CD4-positive, alpha-beta T cell (primary cell): ENCODE measurements around the gene CDCA7L. TPM values are rescaled to one million over a fixed set of nuclear protein-coding genes. Genes with fewer than 3 reads are reported as not detected.

Source experiments
- ATAC-seq: fragments of 200-7000 bp; cut with Tn5 transposase; one replicate; pipeline ENCODE4 v1.10.0; 2022; ENCODE audit warnings: mild to moderate bottlenecking; ENCODE audit not compliant: poor library complexity
- CTCF ChIA-PET: fragments of 350-600 bp; sonication (Branson Sonifier 250); formaldehyde crosslinking; loops from one replicate; lab custom pipeline; 2021; ENCODE audit warnings: antibody characterized with exemption, inconsistent platforms; lab: Charles Lee
- POLR2A ChIA-PET: fragments of 350-600 bp; sonication (Branson Sonifier 250); formaldehyde crosslinking; loops from one replicate; lab custom pipeline; 2021; ENCODE audit warnings: antibody characterized with exemption, inconsistent platforms; lab: Charles Lee
- DNase-seq, 14 experiments: peaks; one replicate each; pipeline ENCODE4 v3.0.0-alpha.2; 2013 to 2020; ENCODE audit warnings: mixed read lengths in 2 of 14
- H3K27ac ChIP-seq, 2 donors: one replicate each; pipeline versions ENCODE4 v1.5.1 to v1.7.0; 2013; ENCODE audit warnings: low read length in 2 of 2, low read depth in 1 of 2, mild to moderate bottlenecking in 1 of 2
- H3K27me3 ChIP-seq, 2 experiments: 1 replicate in 1 of 2; 2 replicates in 1 of 2; pipeline versions ENCODE4 v1.6.1 to v1.7.0; 2013; ENCODE audit warnings: low read length in 2 of 2, control low read depth in 1 of 2, mild to moderate bottlenecking in 1 of 2, moderate library complexity in 1 of 2; ENCODE audit not compliant: insufficient read depth in 2 of 2, control insufficient read depth in 1 of 2
- H3K36me3 ChIP-seq: one replicate; pipeline ENCODE4 v1.6.1; 2013; ENCODE audit warnings: low read length, control low read depth; ENCODE audit not compliant: insufficient read depth
- H3K4me1 ChIP-seq: one replicate; pipeline ENCODE4 v1.6.1; 2013; ENCODE audit warnings: low read length, control low read depth; ENCODE audit not compliant: insufficient read depth
- H3K4me3 ChIP-seq: one replicate; pipeline ENCODE4 v1.5.1; 2013; ENCODE audit warnings: mild to moderate bottlenecking, low read length, moderate library complexity
- H3K9me3 ChIP-seq, 2 experiments: 1 replicate in 1 of 2; 2 replicates in 1 of 2; pipeline versions ENCODE4 v1.6.1 to v1.7.0; 2013; ENCODE audit warnings: low read length in 2 of 2, mild to moderate bottlenecking in 2 of 2, control low read depth in 1 of 2, moderate library complexity in 1 of 2; ENCODE audit not compliant: control insufficient read depth in 1 of 2, insufficient read depth in 1 of 2
- H3K27ac Mint-ChIP-seq: one replicate; pipeline ENCODE4 v1.8.0; 2020; ENCODE audit warnings: mixed read lengths
- H3K27me3 Mint-ChIP-seq: one replicate; pipeline ENCODE4 v1.8.0; 2021; ENCODE audit warnings: mixed read lengths
- H3K36me3 Mint-ChIP-seq: one replicate; pipeline ENCODE4 v1.8.0; 2021; ENCODE audit warnings: low read depth, mixed read lengths
- H3K4me1 Mint-ChIP-seq: one replicate; pipeline ENCODE4 v1.8.0; 2021; ENCODE audit warnings: low read depth, mixed read lengths
- H3K4me3 Mint-ChIP-seq: one replicate; pipeline ENCODE4 v1.8.0; 2020; ENCODE audit warnings: mild to moderate bottlenecking, mixed read lengths
- H3K9me3 Mint-ChIP-seq: one replicate; pipeline ENCODE4 v1.8.0; 2020; ENCODE audit warnings: mixed read lengths
- CTCF ChIP-seq: fragments of 200-600 bp; IDR thresholded peaks from one replicate; pipeline ENCODE4 v1.8.0; 2022; ENCODE audit warnings: antibody characterized with exemption, mild to moderate bottlenecking
- intact Hi-C, 2 experiments: fragments of 100-400 bp; cut with DNase I in 1 of 2; cut with micrococcal nuclease in 1 of 2; formaldehyde crosslinking; loops; one replicate each; pipeline versions ENCODE4 v1.15.1 to v1.9.0; 2023 to 2025; cut with DNase I, micrococcal nuclease
- total RNA-seq, 174 experiments: library from RNA in 2 of 174; stranded (reverse) in 2 of 174; gene quantifications; one replicate each; pipeline ENCODE4 v1.2.3 and lab custom pipeline; 2021 to 2026

CDCA7L gene
- total RNA-seq, 2 experiments from 2014 or later: 23.1 to 23.7 TPM

DNA sequence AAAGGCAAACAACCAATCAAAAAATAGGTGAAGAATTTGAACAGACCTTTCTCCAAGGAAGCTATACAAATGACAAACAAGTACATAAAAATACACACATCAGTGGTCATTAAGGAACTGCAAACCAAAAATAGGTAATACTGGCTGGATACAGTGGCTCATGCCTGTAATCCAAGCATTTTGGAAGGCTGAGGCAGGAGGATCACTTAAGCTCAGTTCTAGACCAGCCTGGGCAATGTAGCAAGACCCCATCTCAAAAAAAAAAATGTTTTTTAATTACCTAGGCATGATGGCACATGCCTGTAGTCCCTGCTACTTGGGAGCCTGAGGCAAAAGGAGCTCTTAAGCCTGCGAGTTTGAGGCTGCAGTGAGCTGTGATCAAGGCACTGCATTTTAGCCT is 19.3 kb downstream of the CDCA7L start:
- no peaks in the 10 kb centered on the region for H3K36me3 ChIP-seq
- POLR2A ChIA-PET: interaction anchor here (2.1 kb wide), 1 partner anchor 19 kb away, joined by 7 read pairs; the partner anchor contains the start of gene CDCA7L
- H3K4me1 ChIP-seq: no peaks in the 10 kb centered on the region
- Mint-ChIP-seq H3K27me3 (no peaks in the 10 kb centered on the region), H3K9me3 (peaks cover 11% of the 10 kb centered on the region), H3K27ac (no peak overlapping the region), H3K4me1 (peaks cover 7% of the 10 kb centered on the region), H3K4me3 (no peak overlapping the region), H3K36me3 (peaks cover 31% of the 10 kb centered on the region)
- no peak overlapping the region for H3K4me3 ChIP-seq
- intact Hi-C loops: no loop called here
- no peaks in the 10 kb centered on the region for H3K27me3 ChIP-seq
- no peak for TF ChIP-seq CTCF
- DNase-seq: no peak
- ATAC-seq: no peak
- CTCF ChIA-PET: no interaction called here
- no peak overlapping the region for H3K27ac ChIP-seq
- H3K9me3 ChIP-seq: peaks cover 0 to 4% of the 10 kb centered on the region in 2 experiments

- peaks cover 9% of the 10 kb centered on the region for H3K4me1 Mint-ChIP-seq
- CTCF ChIA-PET: no interaction called here
- DNase-seq: no peak
These were observed 22.0 kb downstream of the CDCA7L start for GRCh38 chr7:21923658-21924057.

GRCh38 chr7:21922605-21923004 is 23.1 kb downstream of the CDCA7L start:
- H3K9me3 ChIP-seq: no peaks in the 10 kb centered on the region
- Mint-ChIP-seq H3K27ac (no peak overlapping the region), H3K4me3 (no peak overlapping the region), H3K36me3 (peaks cover 8% of the 10 kb centered on the region), H3K4me1 (peaks cover 5% of the 10 kb centered on the region), H3K9me3 (peaks cover 3% of the 10 kb centered on the region), H3K27me3 (no peaks in the 10 kb centered on the region)
- H3K4me3 ChIP-seq: no peak overlapping the region
- no peaks in the 10 kb centered on the region for H3K4me1 ChIP-seq
- H3K36me3 ChIP-seq: no peaks in the 10 kb centered on the region
- no peak overlapping the region for H3K27ac ChIP-seq
- intact Hi-C loops: no loop called here
- ATAC-seq (no peak), DNase-seq (no peak)
- ChIA-PET POLR2A (no interaction called here), CTCF (interaction anchor here (0.6 kb wide), 1 partner anchor 49 kb away, joined by 3 read pairs; no protein-coding TSS in a partner anchor)
- TF ChIP-seq CTCF: no peak
- no peaks in the 10 kb centered on the region for H3K27me3 ChIP-seq

More at GRCh38 chr7:21923658-21924057, 22.0 kb downstream of the CDCA7L start:
- no peak overlapping the region for H3K4me3 ChIP-seq
- H3K27me3 Mint-ChIP-seq: no peaks in the 10 kb centered on the region
- no peak for TF ChIP-seq CTCF
- no peak overlapping the region for H3K4me3 Mint-ChIP-seq
- H3K36me3 ChIP-seq: no peaks in the 10 kb centered on the region
- H3K27ac ChIP-seq: no peak overlapping the region
- intact Hi-C loops: no loop called here
- H3K27ac Mint-ChIP-seq: no peak overlapping the region
- peaks cover 6% of the 10 kb centered on the region for H3K9me3 Mint-ChIP-seq
- POLR2A ChIA-PET: no interaction called here
- no peaks in the 10 kb centered on the region for H3K9me3 ChIP-seq
- no peak for ATAC-seq
- H3K36me3 Mint-ChIP-seq: peaks cover 12% of the 10 kb centered on the region
- H3K27me3 ChIP-seq: no peaks in the 10 kb centered on the region
- no peaks in the 10 kb centered on the region for H3K4me1 ChIP-seq
